GM12878 (cell line): ENCODE results near the gene ST8SIA3. TPM values are rescaled to one million over a fixed set of nuclear protein-coding genes. Genes with fewer than 3 reads are reported as not detected.

Source experiments
- ATAC-seq: fragments of 200-7000 bp; cut with Tn5 transposase; 3 replicates; pipeline ENCODE4 v1.9.1; 2020; ENCODE audit warnings: mild to moderate bottlenecking, moderate library complexity
- BruUV-seq: library from RNA; stranded (reverse); fragments of 400-500 nt; replicated peaks from 2 replicates; lab custom pipeline; 2021; lab: Mats Ljungman, UMichigan
- CTCF ChIA-PET: fragments of 300-600 bp; sonication (Branson Sonifier 250); formaldehyde crosslinking; extraction: SDS; loops from one replicate; lab custom pipeline; 2021; ENCODE audit warnings: inconsistent platforms; lab: Yijun Ruan, JAX
- POLR2A ChIA-PET: fragments of 350-600 bp; formaldehyde crosslinking; extraction: SDS; loops from one replicate; lab custom pipeline; 2021; ENCODE audit warnings: inconsistent platforms; lab: Charles Lee
- RAD21 ChIA-PET: fragments of 300-600 bp; sonication (Branson Sonifier 250); formaldehyde crosslinking; loops from one replicate; lab custom pipeline; 2023; ENCODE audit warnings: antibody characterized with exemption; ENCODE audit not compliant: unreplicated experiment; lab: Charles Lee
- SMC1A ChIA-PET: fragments of 300-600 bp; sonication (Branson Sonifier 250); formaldehyde crosslinking; loops from one replicate; lab custom pipeline; 2023; ENCODE audit not compliant: unreplicated experiment, uncharacterized antibody; lab: Charles Lee
- DNase-seq: peaks from one replicate; pipeline ENCODE4 v3.0.0-alpha.2; 2011; ENCODE audit warnings: low read depth, low spot score
- FAIRE-seq: peaks from 3 replicates; lab custom pipeline; 2011; peaks lifted over from hg19 to GRCh38; lab: Jason Lieb, UNC
- H2AFZ ChIP-seq: 2 replicates; pipeline ENCODE4 v1.6.0; 2011; ENCODE audit warnings: low read depth, low read length, control low read depth; ENCODE audit not compliant: control insufficient read depth
- H3K27ac ChIP-seq: 2 replicates; pipeline ENCODE4 v1.5.1; 2011; ENCODE audit warnings: control low read depth; ENCODE audit not compliant: control insufficient read depth, insufficient read depth
- H3K27me3 ChIP-seq, 2 experiments: replicated peaks in 1 of 2; 2 replicates each; pipeline versions ENCODE4 v1.6.0 to v1.6.1; 2011; ENCODE audit warnings: low read length in 1 of 2; ENCODE audit not compliant: control insufficient read depth in 2 of 2, insufficient read depth in 2 of 2
- H3K36me3 ChIP-seq, 2 experiments: 2 replicates each; pipeline ENCODE4 v1.5.1; 2011; ENCODE audit warnings: low read length in 1 of 2; ENCODE audit not compliant: control insufficient read depth in 2 of 2, insufficient read depth in 2 of 2
- H3K4me1 ChIP-seq: 2 replicates; pipeline ENCODE4 v1.6.1; 2011; ENCODE audit warnings: mild to moderate bottlenecking, low read length, moderate library complexity, mixed read lengths; ENCODE audit not compliant: control insufficient read depth, insufficient read depth
- H3K4me2 ChIP-seq: 2 replicates; pipeline ENCODE4 v1.6.0; 2011; ENCODE audit warnings: control low read depth; ENCODE audit not compliant: control insufficient read depth, insufficient read depth
- H3K4me3 ChIP-seq: fragments of 200-600 bp; sonication (generic); 2 replicates; pipeline ENCODE4 v1.5.1; 2016
- H3K79me2 ChIP-seq: 2 replicates; pipeline ENCODE4 v1.6.0; 2011; ENCODE audit warnings: low read length; ENCODE audit not compliant: control insufficient read depth, insufficient read depth
- H3K9ac ChIP-seq: 2 replicates; pipeline ENCODE4 v1.8.0; 2011; ENCODE audit warnings: low read length, control low read depth, mixed read lengths; ENCODE audit not compliant: control insufficient read depth, insufficient read depth
- H3K9me3 ChIP-seq: replicated peaks from 3 replicates; pipeline ENCODE4 v1.5.1; 2011; ENCODE audit warnings: mild to moderate bottlenecking, low read length; ENCODE audit not compliant: control insufficient read depth, insufficient read depth
- H4K20me1 ChIP-seq: 2 replicates; pipeline ENCODE4 v1.6.0; 2011; ENCODE audit not compliant: control insufficient read depth, insufficient read depth
- CUX1 ChIP-seq: IDR thresholded peaks from 2 replicates; pipeline ENCODE4 v1.6.1; 2012; ENCODE audit warnings: improper control_type of control experiment, low read depth, low read length; ENCODE audit not compliant: insufficient replicate concordance
- HDAC2 ChIP-seq: fragments of 200-600 bp; sonication (generic); IDR thresholded peaks from 2 replicates; pipeline ENCODE4 v1.6.1; 2017
- HDGF ChIP-seq: fragments of 450-650 bp; IDR thresholded peaks from 2 replicates; pipeline ENCODE4 v1.6.1; 2016; ENCODE audit warnings: antibody characterized with exemption
- JUND ChIP-seq: IDR thresholded peaks from 2 replicates; pipeline ENCODE4 v1.6.1; 2012; ENCODE audit warnings: low read depth, mild to moderate bottlenecking, low read length, improper control_type of control experiment, moderate library complexity
- SIN3A ChIP-seq: IDR thresholded peaks from 2 replicates; pipeline ENCODE4 v1.6.1; 2012; ENCODE audit warnings: low read depth, low read length, improper control_type of control experiment
- SMAD1 ChIP-seq: fragments of 450-650 bp; IDR thresholded peaks from 2 replicates; pipeline ENCODE4 v1.6.1; 2018; ENCODE audit warnings: mild to moderate bottlenecking, low read depth; ENCODE audit not compliant: partially characterized antibody
- TARDBP ChIP-seq: IDR thresholded peaks from 2 replicates; pipeline ENCODE4 v1.6.1; 2016; ENCODE audit warnings: borderline replicate concordance
- ZBTB40 ChIP-seq: fragments of 450-650 bp; IDR thresholded peaks from 2 replicates; pipeline ENCODE4 v1.6.1; 2016; ENCODE audit warnings: mild to moderate bottlenecking, moderate library complexity, borderline replicate concordance
- ZNF687 ChIP-seq: fragments of 450-650 bp; IDR thresholded peaks from 2 replicates; pipeline ENCODE4 v1.6.1; 2017; ENCODE audit warnings: mild to moderate bottlenecking, moderate library complexity
- WGBS: methylation state at CpG from one replicate; pipeline ENCODE4 v1.1.6; 2016; ENCODE audit warnings: low lambda C conversion rate; ENCODE audit not compliant: insufficient replicate concordance, insufficient coverage; ENCODE audit errors: missing lambda C conversion rate; 5-methylcytosine and 5-hydroxymethylcytosine counted together
- in situ Hi-C: fragments of 300-500 bp; cut with MboI; formaldehyde crosslinking; loops from 9 replicates; pipeline ENCODE4 v1.14.3; 2018; ENCODE audit warnings: mixed read lengths
- intact Hi-C: fragments of 100-400 bp; cut with micrococcal nuclease; formaldehyde crosslinking; loops from one replicate; pipeline ENCODE4 v1.14.2; 2022; ENCODE audit not compliant: unreplicated experiment
- polyA plus RNA-seq, 11 experiments: library from polyadenylated mRNA; depleted of rRNA in 4 of 11; unstranded in 6 of 11; stranded (reverse) in 5 of 11; fragments of >200 nt; fragmentation: Nextera tagmentation in 4 of 11; fragmentation: Illumina TruSeq in 1 of 11; extraction: Ambion mirVana in 4 of 11; extraction: Trizol in 1 of 11; gene quantifications; 1 replicate in 1 of 11; 2 replicates in 10 of 11; pipeline versions ENCODE4 v1.2.1 to v1.2.3, GENCODE V29; 2011 to 2016; ENCODE audit warnings: inconsistent platforms in 2 of 11, missing spikeins in 2 of 11, low read depth in 1 of 11
- total RNA-seq, 4 experiments: library from RNA; depleted of rRNA in 3 of 4; stranded (reverse); fragments of >200 nt in 3 of 4; fragmentation: Illumina TruSeq in 1 of 4; extraction: Trizol in 1 of 4; gene quantifications; 2 replicates each; pipeline versions ENCODE4 v1.2.1 to v1.2.3, GENCODE V29; 2013 to 2021

ST8SIA3 gene
- total and polyA plus RNA-seq, 10 of the 15 experiments (the other 5 are each of a cell fraction or from before 2014, with no cell fraction given) = under 0.01 TPM; not detected in 9

GRCh38 chr18:57333940-57334339 lies 18.4 kb upstream of the ST8SIA3 start:
- POLR2A ChIA-PET = no interaction called here

More at GRCh38 chr18:57333940-57334339, 18.4 kb upstream of the ST8SIA3 start:
- no peak overlapping the region for H2AFZ ChIP-seq
- DNase-seq (no peak), ATAC-seq (no peak), FAIRE-seq (no peak)
- ChIA-PET CTCF (no interaction called here), RAD21 (no interaction called here), SMC1A (no interaction called here)
- no peaks in the 10 kb centered on the region for H3K4me1 ChIP-seq
- H4K20me1 ChIP-seq = no peaks in the 10 kb centered on the region
- H3K36me3 ChIP-seq = no peaks in the 10 kb centered on the region
- in situ Hi-C loops = no loop called here
- H3K4me3 ChIP-seq = no peak overlapping the region
- no peaks in the 10 kb centered on the region for H3K79me2 ChIP-seq
- WGBS = 24% methylated on average over 5 of the region's 5 CpGs
- no peak overlapping the region for H3K27ac ChIP-seq
- no peak overlapping the region for H3K9ac ChIP-seq
- no peaks in the 10 kb centered on the region; a peak in 2 of 4 replicates for H3K27me3 ChIP-seq
- no peak overlapping the region for H3K4me2 ChIP-seq
- H3K9me3 ChIP-seq = no peaks in the 10 kb centered on the region
- no TSS peak for BruUV-seq
- intact Hi-C loops = no loop called here
- TF ChIP-seq JUND (no peak), ZBTB40 (no peak), HDGF (no peak), HDAC2 (no peak), SIN3A (no peak), TARDBP (no peak), ZNF687 (no peak), CUX1 (no peak), SMAD1 (no peak)
- TF ChIP-seq, all 136 proteins: peak for 0
